Measurements from ENCODE around the gene SDK1. TPM values are rescaled to one million over a fixed set of nuclear protein-coding genes. Genes with fewer than 3 reads are reported as not detected.

The SDK1 gene
- polyA plus RNA-seq, 2 of the 4 experiments (the other 2 are of a cell fraction), result 0.12 to 0.28 TPM

DNA sequence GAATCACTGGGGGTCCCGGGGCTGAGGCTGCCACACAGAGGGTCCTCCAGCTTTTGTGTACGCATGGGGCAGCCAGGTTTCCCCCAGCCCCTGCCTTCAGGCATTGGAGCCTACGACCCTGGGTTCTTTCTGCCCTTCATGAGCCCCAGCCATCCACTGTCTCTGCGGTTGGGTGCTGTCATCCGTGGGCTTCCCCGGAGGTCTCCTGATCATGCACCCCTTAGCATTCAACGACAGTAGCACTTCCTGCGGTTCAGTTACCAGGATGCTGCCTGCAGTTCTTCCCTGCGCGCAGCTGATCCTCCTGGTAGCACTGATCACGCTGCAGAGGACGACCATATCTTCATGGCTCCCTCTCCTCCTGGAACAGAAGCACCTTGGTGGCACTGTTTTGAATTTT is 676.3 kb downstream of the SDK1 start:
- FAIRE-seq (no peak), DNase-seq (ENCODE audit: low read depth in 1 of 2, low spot score in 1 of 2) (no peak), ATAC-seq (no peak)
- POLR2A ChIA-PET, result no interaction called here
- H3K4me1 ChIP-seq, result no peaks in the 10 kb centered on the region
- CTCF ChIA-PET, result no interaction called here
- no peak overlapping the region for H3K4me3 ChIP-seq
- TF ChIP-seq HOXB5 (CRISPR knock-in tag; IDR thresholded peaks at IDR 0.05) (no peak), KDM5A (IDR thresholded peaks at IDR 0.05) (no peak), BCL3 (IDR thresholded peaks at IDR 0.05) (no peak), TFCP2L1 (CRISPR knock-in tag; IDR thresholded peaks at IDR 0.05) (no peak), PHF8 (IDR thresholded peaks at IDR 0.05; ENCODE audit: borderline replicate concordance, low read depth) (no peak), NR3C1 (IDR thresholded peaks at IDR 0.05) (no peak), FOSL2 (IDR thresholded peaks at IDR 0.05) (no peak), FOSL2 (CRISPR knock-in tag; IDR thresholded peaks at IDR 0.05) (no peak), ZFP36 (IDR thresholded peaks at IDR 0.05; ENCODE audit: borderline replicate concordance, partially characterized antibody) (no peak), JUNB (IDR thresholded peaks at IDR 0.05) (no peak), HOXB13 (CRISPR knock-in tag; IDR thresholded peaks at IDR 0.05; ENCODE audit: low read depth) (no peak), ELK1 (IDR thresholded peaks at IDR 0.05; ENCODE audit: low read depth, low read length) (no peak), HOXA7 (CRISPR knock-in tag; IDR thresholded peaks at IDR 0.05) (no peak)
- TF ChIP-seq, protein P1, sequence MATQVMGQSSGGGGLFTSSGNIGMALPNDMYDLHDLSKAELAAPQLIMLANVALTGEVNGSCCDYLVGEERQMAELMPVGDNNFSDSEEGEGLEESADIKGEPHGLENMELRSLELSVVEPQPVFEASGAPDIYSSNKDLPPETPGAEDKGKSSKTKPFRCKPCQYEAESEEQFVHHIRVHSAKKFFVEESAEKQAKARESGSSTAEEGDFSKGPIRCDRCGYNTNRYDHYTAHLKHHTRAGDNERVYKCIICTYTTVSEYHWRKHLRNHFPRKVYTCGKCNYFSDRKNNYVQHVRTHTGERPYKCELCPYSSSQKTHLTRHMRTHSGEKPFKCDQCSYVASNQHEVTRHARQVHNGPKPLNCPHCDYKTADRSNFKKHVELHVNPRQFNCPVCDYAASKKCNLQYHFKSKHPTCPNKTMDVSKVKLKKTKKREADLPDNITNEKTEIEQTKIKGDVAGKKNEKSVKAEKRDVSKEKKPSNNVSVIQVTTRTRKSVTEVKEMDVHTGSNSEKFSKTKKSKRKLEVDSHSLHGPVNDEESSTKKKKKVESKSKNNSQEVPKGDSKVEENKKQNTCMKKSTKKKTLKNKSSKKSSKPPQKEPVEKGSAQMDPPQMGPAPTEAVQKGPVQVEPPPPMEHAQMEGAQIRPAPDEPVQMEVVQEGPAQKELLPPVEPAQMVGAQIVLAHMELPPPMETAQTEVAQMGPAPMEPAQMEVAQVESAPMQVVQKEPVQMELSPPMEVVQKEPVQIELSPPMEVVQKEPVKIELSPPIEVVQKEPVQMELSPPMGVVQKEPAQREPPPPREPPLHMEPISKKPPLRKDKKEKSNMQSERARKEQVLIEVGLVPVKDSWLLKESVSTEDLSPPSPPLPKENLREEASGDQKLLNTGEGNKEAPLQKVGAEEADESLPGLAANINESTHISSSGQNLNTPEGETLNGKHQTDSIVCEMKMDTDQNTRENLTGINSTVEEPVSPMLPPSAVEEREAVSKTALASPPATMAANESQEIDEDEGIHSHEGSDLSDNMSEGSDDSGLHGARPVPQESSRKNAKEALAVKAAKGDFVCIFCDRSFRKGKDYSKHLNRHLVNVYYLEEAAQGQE (IDR thresholded peaks at IDR 0.05), result no peak
- TF ChIP-seq, protein P2, sequence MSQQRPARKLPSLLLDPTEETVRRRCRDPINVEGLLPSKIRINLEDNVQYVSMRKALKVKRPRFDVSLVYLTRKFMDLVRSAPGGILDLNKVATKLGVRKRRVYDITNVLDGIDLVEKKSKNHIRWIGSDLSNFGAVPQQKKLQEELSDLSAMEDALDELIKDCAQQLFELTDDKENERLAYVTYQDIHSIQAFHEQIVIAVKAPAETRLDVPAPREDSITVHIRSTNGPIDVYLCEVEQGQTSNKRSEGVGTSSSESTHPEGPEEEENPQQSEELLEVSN (IDR thresholded peaks at IDR 0.05; ENCODE audit: borderline replicate concordance, low read depth), result no peak
- H3K27ac ChIP-seq, result no peak overlapping the region
- no peak overlapping the region for H3K4me2 ChIP-seq
- 77% methylated on average over 11 of the region's 12 CpGs for WGBS (ENCODE audit: missing lambda C conversion rate)
- H3K9me3 ChIP-seq, result no peaks in the 10 kb centered on the region

- Histone ChIP-seq H3K4me2 (no peak overlapping the region), H3K4me3 (no peak overlapping the region), H3K9me3 (no peaks in the 10 kb centered on the region), H3K27ac (no peak overlapping the region), H3K4me1 (no peaks in the 10 kb centered on the region)
- CTCF ChIA-PET, result interaction anchor here (1.3 kb wide), 1 partner anchor 13 kb away, joined by 5 read pairs; no protein-coding TSS in a partner anchor
- POLR2A ChIA-PET, result no interaction called here
- TF ChIP-seq ESRRA (IDR thresholded peaks at IDR 0.05; ENCODE audit: borderline replicate concordance, low read length), result no peak
- TF ChIP-seq CBX2 (IDR thresholded peaks at IDR 0.05; ENCODE audit: borderline replicate concordance, low read depth), result no peak
- TF ChIP-seq TFCP2L1 (CRISPR knock-in tag; IDR thresholded peaks at IDR 0.05), result no peak
- TF ChIP-seq NR3C1 (IDR thresholded peaks at IDR 0.05), result no peak
- TF ChIP-seq, protein P3, sequence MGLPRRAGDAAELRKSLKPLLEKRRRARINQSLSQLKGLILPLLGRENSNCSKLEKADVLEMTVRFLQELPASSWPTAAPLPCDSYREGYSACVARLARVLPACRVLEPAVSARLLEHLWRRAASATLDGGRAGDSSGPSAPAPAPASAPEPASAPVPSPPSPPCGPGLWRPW (IDR thresholded peaks at IDR 0.05), result no peak
- TF ChIP-seq HOXB5 (CRISPR knock-in tag; IDR thresholded peaks at IDR 0.05), result no peak
- no peak for TF ChIP-seq MAZ (IDR thresholded peaks at IDR 0.05; ENCODE audit: borderline replicate concordance, low read depth, low read length)
- TF ChIP-seq, protein P4, sequence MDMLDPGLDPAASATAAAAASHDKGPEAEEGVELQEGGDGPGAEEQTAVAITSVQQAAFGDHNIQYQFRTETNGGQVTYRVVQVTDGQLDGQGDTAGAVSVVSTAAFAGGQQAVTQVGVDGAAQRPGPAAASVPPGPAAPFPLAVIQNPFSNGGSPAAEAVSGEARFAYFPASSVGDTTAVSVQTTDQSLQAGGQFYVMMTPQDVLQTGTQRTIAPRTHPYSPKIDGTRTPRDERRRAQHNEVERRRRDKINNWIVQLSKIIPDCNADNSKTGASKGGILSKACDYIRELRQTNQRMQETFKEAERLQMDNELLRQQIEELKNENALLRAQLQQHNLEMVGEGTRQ (IDR thresholded peaks at IDR 0.05), result no peak
- TF ChIP-seq POLR2A (IDR thresholded peaks at IDR 0.05; ENCODE audit: low read length), result no peak
- no peak for TF ChIP-seq FOSB (CRISPR knock-in tag; IDR thresholded peaks at IDR 0.05)
- TF ChIP-seq, protein P5, sequence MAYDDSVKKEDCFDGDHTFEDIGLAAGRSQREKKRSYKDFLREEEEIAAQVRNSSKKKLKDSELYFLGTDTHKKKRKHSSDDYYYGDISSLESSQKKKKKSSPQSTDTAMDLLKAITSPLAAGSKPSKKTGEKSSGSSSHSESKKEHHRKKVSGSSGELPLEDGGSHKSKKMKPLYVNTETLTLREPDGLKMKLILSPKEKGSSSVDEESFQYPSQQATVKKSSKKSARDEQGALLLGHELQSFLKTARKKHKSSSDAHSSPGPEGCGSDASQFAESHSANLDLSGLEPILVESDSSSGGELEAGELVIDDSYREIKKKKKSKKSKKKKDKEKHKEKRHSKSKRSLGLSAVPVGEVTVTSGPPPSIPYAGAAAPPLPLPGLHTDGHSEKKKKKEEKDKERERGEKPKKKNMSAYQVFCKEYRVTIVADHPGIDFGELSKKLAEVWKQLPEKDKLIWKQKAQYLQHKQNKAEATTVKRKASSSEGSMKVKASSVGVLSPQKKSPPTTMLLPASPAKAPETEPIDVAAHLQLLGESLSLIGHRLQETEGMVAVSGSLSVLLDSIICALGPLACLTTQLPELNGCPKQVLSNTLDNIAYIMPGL (CRISPR knock-in tag; IDR thresholded peaks at IDR 0.05; ENCODE audit: borderline replicate concordance), result no peak
- TF ChIP-seq EHF (CRISPR knock-in tag; IDR thresholded peaks at IDR 0.05), result no peak
- TF ChIP-seq EHMT2 (IDR thresholded peaks at IDR 0.05; ENCODE audit: low read depth), result no peak
- TF ChIP-seq CHD4 (IDR thresholded peaks at IDR 0.05; ENCODE audit: borderline replicate concordance), result no peak
- TF ChIP-seq, protein P2 (IDR thresholded peaks at IDR 0.05; ENCODE audit: borderline replicate concordance, low read depth), result no peak
- DNase-seq (ENCODE audit: low read depth in 1 of 2, low spot score in 1 of 2) (no peak), ATAC-seq (no peak), FAIRE-seq (no peak)
- WGBS (ENCODE audit: missing lambda C conversion rate), result 35% methylated on average over 8 of the region's 8 CpGs
Measured at GRCh38 chr7:3978839-3979238, 677.8 kb downstream of the SDK1 start.

All from A549 (cell line).